Inflammatory macrophage treated with lipopolysaccharide for 1 hour (primary cell): ENCODE results near the gene ADAM10.

Source experiments
- DNase-seq, 2 donors: peaks; one replicate each; pipeline ENCODE4 v3.0.0-alpha.2; 2020 to 2022

ADAM10 gene

DNA sequence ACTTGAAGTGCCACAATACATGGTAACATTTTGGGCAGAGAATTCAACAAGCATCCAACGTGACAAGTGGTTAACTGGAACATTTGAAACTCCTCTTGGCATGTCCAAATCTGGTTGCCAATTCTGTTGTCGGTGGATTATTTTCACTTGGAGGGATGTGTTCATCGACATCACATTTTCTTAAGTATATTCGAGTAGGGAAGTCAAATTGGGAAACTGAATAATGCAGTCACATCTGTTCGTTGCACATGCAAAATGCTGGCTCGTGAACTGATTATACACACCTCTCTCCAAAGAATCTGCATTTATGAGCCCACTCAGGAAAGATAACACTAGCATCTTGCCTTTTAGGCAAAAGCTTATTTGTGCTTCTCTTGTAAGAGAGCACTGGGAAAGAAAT is 178.0 kb downstream of the ADAM10 start:
- no peak for DNase-seq

- DNase-seq: no peak
Measured at GRCh38 chr15:58569455-58569854, 180.1 kb downstream of the ADAM10 start.

- peak; percentile 68 to 69 for DNase-seq
Measured at GRCh38 chr15:58568157-58568571, 181.3 kb downstream of the ADAM10 start.

- peak in 1 of 2 donors; percentile 28 for DNase-seq
Measured at GRCh38 chr15:58566029-58566428, 183.5 kb downstream of the ADAM10 start.

DNA sequence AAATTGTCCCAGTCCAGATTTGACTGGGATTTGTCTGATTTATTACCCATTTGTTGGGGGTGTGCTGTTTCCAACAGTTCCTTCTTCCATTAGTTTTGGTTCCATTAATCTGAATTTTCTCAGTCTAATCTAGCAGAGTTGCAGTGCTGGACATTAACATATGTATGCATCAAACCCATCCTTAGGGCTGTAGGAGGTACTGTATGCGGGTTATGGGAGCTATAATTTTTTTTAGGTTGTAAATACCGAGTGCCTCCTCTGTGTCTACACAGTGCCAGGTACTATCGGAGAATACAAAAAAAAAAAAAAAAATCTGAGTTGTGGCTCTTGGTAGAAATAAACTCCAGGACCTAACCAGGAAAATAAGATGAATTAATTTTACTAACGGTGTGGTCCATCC is 183.9 kb downstream of the ADAM10 start:
- no peak for DNase-seq

- no peak for DNase-seq
Measured at GRCh38 chr15:58564981-58565380, 184.5 kb downstream of the ADAM10 start.

GRCh38 chr15:58562135-58562534 is 187.4 kb downstream of the ADAM10 start:
- DNase-seq: no peak

DNA sequence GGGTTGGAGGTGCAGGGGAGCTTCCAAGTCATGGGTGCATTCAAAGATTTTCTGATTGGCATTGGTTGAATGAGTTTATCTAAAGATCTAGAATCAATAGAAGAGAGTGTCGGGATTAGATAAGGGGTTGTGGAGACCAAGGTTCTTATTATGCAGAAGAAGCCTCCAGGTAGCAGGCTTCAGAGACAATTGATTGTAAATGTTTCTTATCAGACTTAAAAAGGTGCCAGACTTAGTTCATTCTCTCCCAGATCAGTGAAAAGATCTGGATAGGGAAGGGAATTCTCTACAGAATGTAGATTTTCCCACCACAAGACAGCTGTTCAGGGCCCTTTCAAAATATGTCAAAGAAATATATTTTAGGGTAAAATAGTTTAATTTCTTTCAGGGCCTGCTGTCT is 188.2 kb downstream of the ADAM10 start:
- DNase-seq: no peak

- no peak for DNase-seq
Measured at GRCh38 chr15:58559904-58560588, 189.5 kb downstream of the ADAM10 start.

GRCh38 chr15:58558777-58559176 is 190.7 kb downstream of the ADAM10 start:
- DNase-seq: no peak

DNA sequence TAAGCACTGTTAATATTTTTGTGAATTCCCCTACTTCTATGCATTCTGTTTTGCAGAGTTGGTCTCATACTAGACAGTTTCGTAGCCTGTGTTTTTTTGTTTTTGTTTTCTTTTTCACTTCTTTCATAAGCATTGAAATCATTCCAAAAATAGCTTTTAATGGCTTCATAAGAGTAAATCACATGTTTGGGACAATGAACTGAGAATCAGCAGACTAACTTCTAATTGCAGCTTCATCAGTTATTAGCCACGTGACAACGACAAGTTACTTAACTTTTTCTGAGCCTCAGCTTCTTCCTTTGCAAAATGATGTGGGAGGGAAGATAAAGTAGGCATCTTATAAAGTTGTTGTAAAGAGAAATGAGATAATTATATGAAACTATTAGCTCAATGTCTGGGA is 193.0 kb downstream of the ADAM10 start:
- DNase-seq: peak; percentile 49 to 86

- DNase-seq: no peak
Measured at GRCh38 chr15:58556028-58556361, 193.5 kb downstream of the ADAM10 start.

DNA sequence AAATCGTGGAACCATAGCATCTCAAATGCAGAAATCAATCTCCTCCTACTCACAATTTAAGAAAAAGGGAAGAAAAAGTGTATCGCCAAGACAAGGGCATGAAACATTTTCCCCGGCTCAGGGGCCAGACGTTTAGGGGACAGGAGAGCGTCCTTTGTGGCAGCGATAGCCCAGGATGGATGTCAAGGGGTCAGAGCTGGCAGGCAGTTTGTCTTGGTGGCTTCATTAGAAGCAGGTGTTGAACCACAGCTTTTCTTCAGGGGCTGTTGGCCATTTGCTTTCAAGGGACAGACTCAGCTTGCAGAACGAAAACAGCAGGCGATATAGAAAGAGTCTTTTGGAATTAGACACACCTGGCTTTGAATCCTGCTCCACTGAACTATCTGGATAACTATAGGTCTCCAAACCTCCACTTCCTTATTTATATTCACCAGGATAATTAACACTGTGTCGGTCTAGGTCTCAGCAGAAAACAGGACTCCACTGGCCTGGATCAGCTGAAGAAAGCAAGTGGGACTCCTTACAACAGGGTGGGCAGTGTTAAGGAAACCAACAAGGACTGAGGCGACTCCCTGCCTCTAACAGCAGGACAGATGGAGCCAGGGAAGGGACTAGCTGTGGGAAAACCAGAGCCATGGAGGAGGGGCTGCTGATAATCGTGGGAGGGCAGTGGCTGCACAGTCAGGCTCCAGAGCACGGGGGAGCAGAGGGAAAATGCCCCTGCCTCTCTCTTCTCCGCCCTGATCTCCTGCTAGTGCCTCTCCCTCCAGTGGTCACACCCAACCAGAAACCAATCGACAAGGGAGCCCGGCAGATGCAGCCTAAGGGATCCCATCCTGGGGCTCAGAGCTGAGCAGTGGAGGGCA is 194.1 kb downstream of the ADAM10 start:
- DNase-seq: peak in 1 of 2 donors; percentile 38

GRCh38 chr15:58554758-58555157 is 194.7 kb downstream of the ADAM10 start:
- no peak for DNase-seq

DNA sequence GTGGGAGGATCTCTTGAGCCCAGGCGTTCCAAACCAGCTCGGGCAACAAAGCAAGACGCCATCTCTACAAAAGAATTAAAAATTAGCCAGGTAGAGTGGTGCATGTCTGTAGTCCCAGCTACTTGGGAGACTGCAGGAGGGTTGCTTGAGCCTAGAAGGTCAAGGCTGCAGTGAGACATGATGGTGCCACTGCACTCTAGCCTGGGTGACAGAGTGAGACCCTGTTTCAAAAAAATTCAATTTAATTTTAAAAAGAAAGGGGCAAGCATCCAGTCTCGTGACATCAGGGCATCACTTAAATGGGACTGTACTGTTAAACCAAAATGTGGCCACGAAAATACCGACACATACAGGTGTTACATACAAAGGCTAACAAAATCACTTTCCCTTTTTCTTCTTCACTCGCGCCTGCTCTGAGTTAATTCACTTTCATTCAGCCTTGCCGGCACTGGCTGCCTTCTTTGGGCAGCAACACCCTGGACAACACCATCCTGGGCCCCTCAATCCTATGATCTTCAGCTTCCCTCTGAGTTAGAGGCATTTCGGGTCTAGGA is 196.1 kb downstream of the ADAM10 start:
- no peak for DNase-seq

- no peak for DNase-seq
Measured at GRCh38 chr15:58552505-58553364, 196.8 kb downstream of the ADAM10 start.

- peak; percentile 63 to 87 for DNase-seq
Measured at GRCh38 chr15:58551764-58552504, 197.6 kb downstream of the ADAM10 start.

DNA sequence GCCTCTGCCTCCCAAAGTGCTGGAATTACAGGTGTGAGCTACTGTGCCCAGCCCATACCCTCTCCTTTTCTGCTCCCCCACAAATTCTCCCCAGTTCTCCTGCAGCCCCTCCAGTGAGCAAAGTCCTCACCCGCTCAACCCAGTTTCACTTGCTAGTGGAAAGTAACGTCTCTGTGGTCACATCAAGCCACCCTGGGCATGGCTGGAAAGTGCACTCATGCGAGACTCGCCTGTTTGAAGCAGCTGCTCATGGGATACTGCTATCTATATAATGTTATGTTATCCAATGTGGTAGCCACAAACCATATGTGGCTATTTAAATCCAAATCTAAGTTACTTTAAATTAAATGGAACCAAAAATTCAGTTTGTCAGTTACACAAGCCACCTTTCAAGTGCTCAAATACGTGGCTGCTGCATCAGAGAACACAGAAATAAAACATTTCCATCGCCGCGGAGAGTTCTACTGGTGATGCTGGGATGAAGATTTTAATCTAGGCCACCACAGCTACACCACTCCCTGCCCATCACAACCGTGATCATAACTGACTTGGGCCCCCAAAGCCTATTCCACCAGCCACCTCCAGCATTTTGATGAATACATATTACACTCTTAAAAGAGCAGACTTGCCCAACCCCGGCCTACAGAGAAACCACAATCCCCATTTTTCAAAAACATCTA is 198.3 kb downstream of the ADAM10 start:
- DNase-seq: no peak

DNA sequence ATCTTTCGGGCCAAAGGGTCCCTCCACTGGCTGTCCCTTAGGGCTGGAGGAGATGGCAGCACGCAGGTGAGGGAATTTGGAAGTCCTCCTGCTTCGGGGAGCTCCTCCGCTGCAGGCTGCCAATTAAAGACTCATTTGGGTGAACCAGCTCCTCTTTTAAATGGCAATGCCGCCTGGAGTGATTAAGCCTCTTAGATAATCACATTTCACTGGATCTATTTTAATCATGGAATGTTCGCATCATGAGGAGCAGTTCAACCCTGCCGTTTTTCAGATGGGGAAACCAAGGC is 199.8 kb downstream of the ADAM10 start:
- DNase-seq: no peak

- no peak for DNase-seq
Measured at GRCh38 chr15:58549013-58549784, 200.3 kb downstream of the ADAM10 start.
